Neutrophil (primary cell): ENCODE data around the gene CTNND2.

Experiments used
- H3K27ac ChIP-seq: fragments of 200-600 bp; sonication (generic); 2 replicates; pipeline ENCODE4 v1.5.1; 2016; ENCODE audit warnings: mild to moderate bottlenecking, moderate library complexity
- H3K27me3 ChIP-seq: fragments of 200-600 bp; sonication (generic); 2 replicates; pipeline ENCODE4 v1.6.0; 2016; ENCODE audit warnings: mild to moderate bottlenecking
- H3K36me3 ChIP-seq: fragments of 200-600 bp; sonication (generic); 2 replicates; pipeline ENCODE4 v1.5.1; 2017
- H3K4me1 ChIP-seq, 2 experiments: fragments of 200-600 bp in 1 of 2; sonication (generic) in 1 of 2; 1 replicate in 1 of 2; 2 replicates in 1 of 2; pipeline versions ENCODE4 v1.5.1 to v1.6.1; 2013 to 2016; ENCODE audit warnings: low read depth in 1 of 2, low read length in 1 of 2, mild to moderate bottlenecking in 1 of 2, moderate library complexity in 1 of 2; ENCODE audit not compliant: control insufficient read depth in 1 of 2, insufficient read depth in 1 of 2
- H3K4me3 ChIP-seq, 2 experiments: fragments of 200-600 bp in 1 of 2; sonication (generic) in 1 of 2; 1 replicate in 1 of 2; 2 replicates in 1 of 2; pipeline ENCODE4 v1.5.1; 2013 to 2016; ENCODE audit warnings: low read depth in 1 of 2, low read length in 1 of 2, mild to moderate bottlenecking in 1 of 2, moderate library complexity in 1 of 2
- H3K9me3 ChIP-seq: fragments of 200-600 bp; sonication (generic); 2 replicates; pipeline ENCODE4 v1.5.1; 2016
- TF ChIP-seq, protein P1 (sequence below): fragments of 200-600 bp; sonication (generic); IDR thresholded peaks from 2 replicates; pipeline ENCODE4 v1.5.1; 2016; ENCODE audit warnings: antibody characterized with exemption

Gene CTNND2

DNA sequence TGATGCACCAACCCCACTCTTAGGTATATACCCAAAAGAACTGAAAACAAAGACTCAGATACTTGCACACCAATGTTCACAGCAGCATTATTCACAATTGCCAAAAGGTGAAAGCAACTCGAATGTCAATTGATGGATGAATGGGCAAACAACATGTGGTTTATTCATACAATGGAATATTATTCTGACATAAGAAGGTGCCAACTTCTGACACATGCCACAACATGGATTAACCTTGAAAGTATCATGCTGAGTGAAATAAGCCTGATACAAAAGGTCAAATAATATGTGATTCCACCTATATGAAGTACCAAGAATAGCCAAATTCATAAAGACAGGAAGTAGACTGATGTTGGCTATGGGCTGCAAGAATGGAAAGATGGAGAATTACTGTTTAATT, 35.0 kb downstream of the CTNND2 start:
- H3K4me3 ChIP-seq, result no peak overlapping the region
- no peaks in the 10 kb centered on the region for H3K27me3 ChIP-seq
- H3K4me1 ChIP-seq, result no peaks in the 10 kb centered on the region
- TF ChIP-seq, protein P1, sequence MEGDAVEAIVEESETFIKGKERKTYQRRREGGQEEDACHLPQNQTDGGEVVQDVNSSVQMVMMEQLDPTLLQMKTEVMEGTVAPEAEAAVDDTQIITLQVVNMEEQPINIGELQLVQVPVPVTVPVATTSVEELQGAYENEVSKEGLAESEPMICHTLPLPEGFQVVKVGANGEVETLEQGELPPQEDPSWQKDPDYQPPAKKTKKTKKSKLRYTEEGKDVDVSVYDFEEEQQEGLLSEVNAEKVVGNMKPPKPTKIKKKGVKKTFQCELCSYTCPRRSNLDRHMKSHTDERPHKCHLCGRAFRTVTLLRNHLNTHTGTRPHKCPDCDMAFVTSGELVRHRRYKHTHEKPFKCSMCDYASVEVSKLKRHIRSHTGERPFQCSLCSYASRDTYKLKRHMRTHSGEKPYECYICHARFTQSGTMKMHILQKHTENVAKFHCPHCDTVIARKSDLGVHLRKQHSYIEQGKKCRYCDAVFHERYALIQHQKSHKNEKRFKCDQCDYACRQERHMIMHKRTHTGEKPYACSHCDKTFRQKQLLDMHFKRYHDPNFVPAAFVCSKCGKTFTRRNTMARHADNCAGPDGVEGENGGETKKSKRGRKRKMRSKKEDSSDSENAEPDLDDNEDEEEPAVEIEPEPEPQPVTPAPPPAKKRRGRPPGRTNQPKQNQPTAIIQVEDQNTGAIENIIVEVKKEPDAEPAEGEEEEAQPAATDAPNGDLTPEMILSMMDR, result no peak
- no peak overlapping the region for H3K27ac ChIP-seq
- H3K36me3 ChIP-seq, result no peaks in the 10 kb centered on the region
- H3K9me3 ChIP-seq, result no peaks in the 10 kb centered on the region

- TF ChIP-seq, protein P1, result no peak
These were observed 40.3 kb downstream of the CTNND2 start for GRCh38 chr5:11863911-11864310.

GRCh38 chr5:11857391-11857790, 46.9 kb downstream of the CTNND2 start:
- Histone ChIP-seq H3K27ac (no peak overlapping the region), H3K9me3 (no peaks in the 10 kb centered on the region), H3K36me3 (no peaks in the 10 kb centered on the region), H3K27me3 (no peaks in the 10 kb centered on the region), H3K4me3 (no peak overlapping the region), H3K4me1 (no peaks in the 10 kb centered on the region)
- TF ChIP-seq, protein P1, result no peak

More at GRCh38 chr5:11863911-11864310, 40.3 kb downstream of the CTNND2 start:
- H3K27me3 ChIP-seq, result no peaks in the 10 kb centered on the region
- H3K4me1 ChIP-seq, result no peaks in the 10 kb centered on the region
- no peaks in the 10 kb centered on the region for H3K9me3 ChIP-seq
- no peaks in the 10 kb centered on the region for H3K36me3 ChIP-seq
- no peak overlapping the region for H3K4me3 ChIP-seq
- no peak overlapping the region for H3K27ac ChIP-seq

DNA sequence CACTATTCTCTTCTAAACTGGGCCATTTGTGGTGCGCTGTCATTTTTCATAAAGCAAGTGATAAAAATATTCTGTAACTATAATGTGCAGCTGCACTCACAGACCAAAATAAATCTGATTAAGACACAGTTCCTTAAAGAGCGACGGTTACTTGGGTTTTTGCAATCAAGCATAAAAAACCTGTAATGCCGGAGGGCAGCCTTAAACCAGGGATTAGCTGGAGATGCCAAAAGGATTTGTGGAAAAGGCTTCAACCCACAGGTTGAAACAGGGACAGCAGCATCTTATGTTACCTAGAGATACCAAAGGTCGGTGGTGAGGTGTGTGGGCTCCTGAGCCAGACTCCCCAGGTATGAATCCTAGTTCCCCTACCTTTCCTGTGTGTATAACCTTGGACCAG, 49.3 kb downstream of the CTNND2 start:
- Histone ChIP-seq H3K4me3 (no peak overlapping the region), H3K27me3 (no peaks in the 10 kb centered on the region), H3K4me1 (no peaks in the 10 kb centered on the region), H3K9me3 (no peaks in the 10 kb centered on the region), H3K27ac (no peak overlapping the region), H3K36me3 (no peaks in the 10 kb centered on the region)
- TF ChIP-seq, protein P1, result no peak

GRCh38 chr5:11853796-11854195, 50.5 kb downstream of the CTNND2 start:
- Histone ChIP-seq H3K4me3 (no peak overlapping the region), H3K4me1 (no peaks in the 10 kb centered on the region), H3K27me3 (no peaks in the 10 kb centered on the region), H3K9me3 (no peaks in the 10 kb centered on the region), H3K27ac (no peak overlapping the region), H3K36me3 (no peaks in the 10 kb centered on the region)
- TF ChIP-seq, protein P1, result no peak

DNA sequence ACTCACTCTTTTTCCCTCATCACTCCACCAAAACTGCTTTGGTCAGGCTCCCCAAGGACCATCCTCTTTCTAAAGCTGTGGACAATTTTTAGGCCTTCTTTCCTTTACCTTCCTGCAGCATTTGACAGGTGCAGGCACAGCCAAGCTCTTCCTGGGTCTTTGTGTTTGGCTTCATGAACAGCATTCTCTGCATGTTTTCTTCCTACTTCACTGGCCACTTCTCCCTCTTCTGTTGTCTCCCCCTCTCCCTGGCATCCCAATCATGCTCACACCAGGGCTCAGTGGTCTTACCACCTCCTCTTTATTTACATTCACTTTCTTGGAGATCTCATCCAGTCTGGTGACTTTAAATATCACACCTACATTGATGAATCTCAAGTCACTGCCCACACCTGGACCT, 51.1 kb downstream of the CTNND2 start:
- H3K4me1 ChIP-seq, result no peaks in the 10 kb centered on the region
- TF ChIP-seq, protein P1, result no peak
- no peaks in the 10 kb centered on the region for H3K27me3 ChIP-seq
- H3K9me3 ChIP-seq, result no peaks in the 10 kb centered on the region
- H3K36me3 ChIP-seq, result no peaks in the 10 kb centered on the region
- H3K27ac ChIP-seq, result no peak overlapping the region
- H3K4me3 ChIP-seq, result no peak overlapping the region
